GM12878 (cell line): ENCODE measurements around the gene CYP46A1. TPM values are rescaled to one million over a fixed set of nuclear protein-coding genes. Genes with fewer than 3 reads are reported as not detected.

Experiments used
- ATAC-seq: fragments of 200-7000 bp; cut with Tn5 transposase; 3 replicates; pipeline ENCODE4 v1.9.1; 2020; ENCODE audit warnings: mild to moderate bottlenecking, moderate library complexity
- BruUV-seq: library from RNA; stranded (reverse); fragments of 400-500 nt; replicated peaks from 2 replicates; lab custom pipeline; 2021; lab: Mats Ljungman, UMichigan
- CTCF ChIA-PET: fragments of 300-600 bp; sonication (Branson Sonifier 250); formaldehyde crosslinking; extraction: SDS; loops from one replicate; lab custom pipeline; 2021; ENCODE audit warnings: inconsistent platforms; lab: Yijun Ruan, JAX
- POLR2A ChIA-PET: fragments of 350-600 bp; formaldehyde crosslinking; extraction: SDS; loops from one replicate; lab custom pipeline; 2021; ENCODE audit warnings: inconsistent platforms; lab: Charles Lee
- RAD21 ChIA-PET: fragments of 300-600 bp; sonication (Branson Sonifier 250); formaldehyde crosslinking; loops from one replicate; lab custom pipeline; 2023; ENCODE audit warnings: antibody characterized with exemption; ENCODE audit not compliant: unreplicated experiment; lab: Charles Lee
- SMC1A ChIA-PET: fragments of 300-600 bp; sonication (Branson Sonifier 250); formaldehyde crosslinking; loops from one replicate; lab custom pipeline; 2023; ENCODE audit not compliant: unreplicated experiment, uncharacterized antibody; lab: Charles Lee
- DNase-seq: peaks from one replicate; pipeline ENCODE4 v3.0.0-alpha.2; 2011; ENCODE audit warnings: low read depth, low spot score
- FAIRE-seq: peaks from 3 replicates; lab custom pipeline; 2011; peaks lifted over from hg19 to GRCh38; lab: Jason Lieb, UNC
- H2AFZ ChIP-seq: 2 replicates; pipeline ENCODE4 v1.6.0; 2011; ENCODE audit warnings: low read depth, low read length, control low read depth; ENCODE audit not compliant: control insufficient read depth
- H3K27ac ChIP-seq: 2 replicates; pipeline ENCODE4 v1.5.1; 2011; ENCODE audit warnings: control low read depth; ENCODE audit not compliant: control insufficient read depth, insufficient read depth
- H3K27me3 ChIP-seq, 2 experiments: replicated peaks in 1 of 2; 2 replicates each; pipeline versions ENCODE4 v1.6.0 to v1.6.1; 2011; ENCODE audit warnings: low read length in 1 of 2; ENCODE audit not compliant: control insufficient read depth in 2 of 2, insufficient read depth in 2 of 2
- H3K36me3 ChIP-seq, 2 experiments: 2 replicates each; pipeline ENCODE4 v1.5.1; 2011; ENCODE audit warnings: low read length in 1 of 2; ENCODE audit not compliant: control insufficient read depth in 2 of 2, insufficient read depth in 2 of 2
- H3K4me1 ChIP-seq: 2 replicates; pipeline ENCODE4 v1.6.1; 2011; ENCODE audit warnings: mild to moderate bottlenecking, low read length, moderate library complexity, mixed read lengths; ENCODE audit not compliant: control insufficient read depth, insufficient read depth
- H3K4me2 ChIP-seq: 2 replicates; pipeline ENCODE4 v1.6.0; 2011; ENCODE audit warnings: control low read depth; ENCODE audit not compliant: control insufficient read depth, insufficient read depth
- H3K4me3 ChIP-seq: fragments of 200-600 bp; sonication (generic); 2 replicates; pipeline ENCODE4 v1.5.1; 2016
- H3K79me2 ChIP-seq: 2 replicates; pipeline ENCODE4 v1.6.0; 2011; ENCODE audit warnings: low read length; ENCODE audit not compliant: control insufficient read depth, insufficient read depth
- H3K9ac ChIP-seq: 2 replicates; pipeline ENCODE4 v1.8.0; 2011; ENCODE audit warnings: low read length, control low read depth, mixed read lengths; ENCODE audit not compliant: control insufficient read depth, insufficient read depth
- H3K9me3 ChIP-seq: replicated peaks from 3 replicates; pipeline ENCODE4 v1.5.1; 2011; ENCODE audit warnings: mild to moderate bottlenecking, low read length; ENCODE audit not compliant: control insufficient read depth, insufficient read depth
- H4K20me1 ChIP-seq: 2 replicates; pipeline ENCODE4 v1.6.0; 2011; ENCODE audit not compliant: control insufficient read depth, insufficient read depth
- BHLHE40 ChIP-seq, 2 experiments: fragments of 450-650 bp in 1 of 2; IDR thresholded peaks; 2 replicates each; pipeline ENCODE4 v1.6.1; 2011 to 2017; ENCODE audit warnings: low read depth in 2 of 2, borderline replicate concordance in 1 of 2, improper control_type of control experiment in 1 of 2, low read length in 1 of 2, mild to moderate bottlenecking in 1 of 2
- CTCF ChIP-seq, 3 experiments: IDR thresholded peaks in 2 of 3; conservative IDR thresholded peaks in 1 of 3; 2 replicates each; pipeline ENCODE4 v1.5.1; 2011; ENCODE audit warnings: low read depth in 3 of 3, low read length in 3 of 3, mild to moderate bottlenecking in 3 of 3, control low read depth in 2 of 3, moderate library complexity in 2 of 3, inconsistent platforms in 1 of 3, mixed read lengths in 1 of 3; ENCODE audit not compliant: control insufficient read depth in 2 of 3, insufficient read depth in 1 of 3; ENCODE audit errors: extremely low read depth in 1 of 3
- EZH2 ChIP-seq: IDR thresholded peaks from 2 replicates; pipeline ENCODE4 v1.6.1; 2012; ENCODE audit warnings: low read depth, mild to moderate bottlenecking, control low read depth, inconsistent platforms, low read length, borderline replicate concordance; ENCODE audit not compliant: control insufficient read depth
- FOS ChIP-seq: IDR thresholded peaks from 3 replicates; pipeline ENCODE4 v1.6.1; 2011; ENCODE audit warnings: borderline replicate concordance; ENCODE audit not compliant: insufficient read length; ENCODE audit errors: extremely low read depth
- FOXM1 ChIP-seq: IDR thresholded peaks from 2 replicates; pipeline ENCODE4 v1.6.1; 2012; ENCODE audit warnings: low read depth, mild to moderate bottlenecking, inconsistent platforms, low read length, moderate library complexity
- MEF2A ChIP-seq: IDR thresholded peaks from 2 replicates; pipeline ENCODE4 v1.6.1; 2011; ENCODE audit warnings: low read depth, mild to moderate bottlenecking, low read length, moderate library complexity; ENCODE audit not compliant: insufficient read depth
- NFYA ChIP-seq: IDR thresholded peaks from 2 replicates; pipeline ENCODE4 v1.6.1; 2011; ENCODE audit warnings: low read depth, mild to moderate bottlenecking, low read length, improper control_type of control experiment, borderline replicate concordance
- NKRF ChIP-seq: fragments of 450-650 bp; conservative IDR thresholded peaks from 2 replicates; pipeline ENCODE4 v1.6.1; 2017; ENCODE audit warnings: mild to moderate bottlenecking, moderate library complexity
- PAX5 ChIP-seq: IDR thresholded peaks from 2 replicates; pipeline ENCODE4 v1.6.1; 2011; ENCODE audit warnings: low read depth, low read length, borderline replicate concordance
- POLR2AphosphoS2 ChIP-seq: IDR thresholded peaks from 2 replicates; pipeline ENCODE4 v1.6.1; 2011; ENCODE audit warnings: low read depth, mild to moderate bottlenecking, low read length, improper control_type of control experiment, moderate library complexity
- POU2F2 ChIP-seq: IDR thresholded peaks from 3 replicates; pipeline ENCODE4 v1.6.1; 2011; ENCODE audit warnings: low read depth, mild to moderate bottlenecking, low read length, borderline replicate concordance
- RAD21 ChIP-seq: IDR thresholded peaks from 2 replicates; pipeline ENCODE4 v1.6.1; 2011; ENCODE audit warnings: mild to moderate bottlenecking, low read depth, low read length, moderate library complexity; ENCODE audit not compliant: insufficient read depth
- RB1 ChIP-seq: fragments of 450-650 bp; formaldehyde crosslinking; IDR thresholded peaks from 2 replicates; pipeline ENCODE4 v1.6.1; 2017; ENCODE audit warnings: mild to moderate bottlenecking, borderline replicate concordance
- RBBP5 ChIP-seq: fragments of 200-600 bp; sonication (generic); conservative IDR thresholded peaks from 2 replicates; pipeline ENCODE4 v1.6.1; 2016
- RFX5 ChIP-seq: IDR thresholded peaks from 2 replicates; pipeline ENCODE4 v1.6.1; 2011; ENCODE audit warnings: low read depth, low read length, improper control_type of control experiment
- TBL1XR1 ChIP-seq: IDR thresholded peaks from 2 replicates; pipeline ENCODE4 v1.6.1; 2012; ENCODE audit warnings: low read depth, low read length, improper control_type of control experiment
- ZNF274 ChIP-seq: IDR thresholded peaks from one replicate; pipeline ENCODE4 v1.8.0; 2011; ENCODE audit not compliant: insufficient read length, insufficient read depth
- ZZZ3 ChIP-seq: IDR thresholded peaks from 2 replicates; pipeline ENCODE4 v1.6.1; 2011; ENCODE audit warnings: low read depth; ENCODE audit not compliant: control insufficient read depth, insufficient read length
- WGBS: methylation state at CpG from one replicate; pipeline ENCODE4 v1.1.6; 2016; ENCODE audit warnings: low lambda C conversion rate; ENCODE audit not compliant: insufficient replicate concordance, insufficient coverage; ENCODE audit errors: missing lambda C conversion rate; 5-methylcytosine and 5-hydroxymethylcytosine counted together
- in situ Hi-C: fragments of 300-500 bp; cut with MboI; formaldehyde crosslinking; loops from 9 replicates; pipeline ENCODE4 v1.14.3; 2018; ENCODE audit warnings: mixed read lengths
- intact Hi-C: fragments of 100-400 bp; cut with micrococcal nuclease; formaldehyde crosslinking; loops from one replicate; pipeline ENCODE4 v1.14.2; 2022; ENCODE audit not compliant: unreplicated experiment
- polyA plus RNA-seq, 11 experiments: library from polyadenylated mRNA; depleted of rRNA in 4 of 11; unstranded in 6 of 11; stranded (reverse) in 5 of 11; fragments of >200 nt; fragmentation: Nextera tagmentation in 4 of 11; fragmentation: Illumina TruSeq in 1 of 11; extraction: Ambion mirVana in 4 of 11; extraction: Trizol in 1 of 11; gene quantifications; 1 replicate in 1 of 11; 2 replicates in 10 of 11; pipeline versions ENCODE4 v1.2.1 to v1.2.3, GENCODE V29; 2011 to 2016; ENCODE audit warnings: inconsistent platforms in 2 of 11, missing spikeins in 2 of 11, low read depth in 1 of 11
- total RNA-seq, 4 experiments: library from RNA; depleted of rRNA in 3 of 4; stranded (reverse); fragments of >200 nt in 3 of 4; fragmentation: Illumina TruSeq in 1 of 4; extraction: Trizol in 1 of 4; gene quantifications; 2 replicates each; pipeline versions ENCODE4 v1.2.1 to v1.2.3, GENCODE V29; 2013 to 2021
- TF ChIP-seq, protein P1 (sequence below): fragments of 450-650 bp; IDR thresholded peaks from 2 replicates; pipeline ENCODE4 v1.6.1; 2016; ENCODE audit warnings: mild to moderate bottlenecking

The CYP46A1 gene
- total and polyA plus RNA-seq, 10 of the 15 experiments (the other 5 are each of a cell fraction or from before 2014, with no cell fraction given): 0.04 to 0.11 TPM; not detected in 8

DNA sequence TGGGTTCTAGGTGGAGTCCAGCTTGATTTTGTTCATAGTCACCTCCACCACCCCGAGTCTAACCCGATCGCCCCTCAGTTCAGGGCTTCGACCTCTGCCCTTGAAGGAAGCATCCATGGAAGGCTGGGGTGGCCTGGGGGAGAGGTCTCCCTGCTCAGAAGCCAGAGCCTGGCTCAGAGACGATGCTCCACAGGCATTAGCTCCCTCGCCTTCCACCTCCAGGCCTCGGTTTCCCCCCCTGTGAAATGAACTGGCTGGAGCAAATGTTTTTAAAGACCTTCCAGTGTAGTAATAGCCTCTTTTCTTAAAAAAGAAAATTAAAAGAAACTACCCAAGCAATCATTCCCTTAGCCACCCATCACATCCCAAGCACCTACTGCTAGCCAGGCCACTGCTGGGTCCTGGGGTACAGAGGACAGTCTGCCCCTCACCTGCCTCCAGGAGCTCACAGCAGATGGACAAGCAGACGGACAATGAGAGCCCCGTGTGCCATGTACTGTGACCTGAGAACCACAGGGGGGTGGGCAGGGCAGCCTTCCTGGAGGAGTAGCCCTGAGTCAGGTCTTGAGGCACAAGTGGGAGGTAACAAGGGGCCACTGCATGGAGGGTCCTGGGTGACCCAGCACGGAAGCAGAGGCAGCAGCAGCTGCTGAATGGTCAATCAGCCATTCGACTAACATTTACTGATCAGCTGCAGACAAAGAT, 66.8 kb downstream of the CYP46A1 start:
- ChIA-PET POLR2A (no interaction called here), RAD21 (no interaction called here), CTCF (no interaction called here), SMC1A (no interaction called here)
- H3K36me3 ChIP-seq: no peaks in the 10 kb centered on the region
- in situ Hi-C loops (no loop called here), intact Hi-C loops (no loop called here)
- no peak overlapping the region for H3K4me3 ChIP-seq
- 21% methylated on average over 11 of the region's 11 CpGs for WGBS
- no peak overlapping the region for H3K9ac ChIP-seq
- no peak overlapping the region for H2AFZ ChIP-seq
- no peak for TF ChIP-seq RFX5
- TF ChIP-seq TBL1XR1: no peak
- TF ChIP-seq FOS: no peak
- TF ChIP-seq MEF2A: no peak
- TF ChIP-seq NFYA: no peak
- TF ChIP-seq NKRF: no peak
- no peak for TF ChIP-seq RAD21
- TF ChIP-seq FOXM1: no peak
- TF ChIP-seq EZH2: no peak
- TF ChIP-seq ZZZ3: no peak
- no peak for TF ChIP-seq BHLHE40 (IDR thresholded peaks at IDR 0.05; ENCODE audit: borderline replicate concordance in 1 of 2, low read depth in 2 of 2, low read length in 1 of 2)
- TF ChIP-seq POLR2AphosphoS2: no peak
- no peak for TF ChIP-seq PAX5
- no peak for TF ChIP-seq ZNF274
- no peak for TF ChIP-seq RBBP5
- TF ChIP-seq, protein P1, sequence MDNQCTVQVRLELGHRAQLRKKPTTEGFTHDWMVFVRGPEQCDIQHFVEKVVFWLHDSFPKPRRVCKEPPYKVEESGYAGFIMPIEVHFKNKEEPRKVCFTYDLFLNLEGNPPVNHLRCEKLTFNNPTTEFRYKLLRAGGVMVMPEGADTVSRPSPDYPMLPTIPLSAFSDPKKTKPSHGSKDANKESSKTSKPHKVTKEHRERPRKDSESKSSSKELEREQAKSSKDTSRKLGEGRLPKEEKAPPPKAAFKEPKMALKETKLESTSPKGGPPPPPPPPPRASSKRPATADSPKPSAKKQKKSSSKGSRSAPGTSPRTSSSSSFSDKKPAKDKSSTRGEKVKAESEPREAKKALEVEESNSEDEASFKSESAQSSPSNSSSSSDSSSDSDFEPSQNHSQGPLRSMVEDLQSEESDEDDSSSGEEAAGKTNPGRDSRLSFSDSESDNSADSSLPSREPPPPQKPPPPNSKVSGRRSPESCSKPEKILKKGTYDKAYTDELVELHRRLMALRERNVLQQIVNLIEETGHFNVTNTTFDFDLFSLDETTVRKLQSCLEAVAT: no peak
- no peak for TF ChIP-seq CTCF (IDR thresholded peaks at IDR 0.05 in 2 of 3, conservative IDR thresholded peaks at IDR 0.05 in 1 of 3; ENCODE audit: control insufficient read depth in 2 of 3, extremely low read depth in 1 of 3, insufficient read depth in 1 of 3, low read depth in 3 of 3, low read length in 3 of 3)
- TF ChIP-seq RB1: no peak
- no peak for TF ChIP-seq POU2F2
- H3K27ac ChIP-seq: no peak overlapping the region
- DNase-seq: no peak
- ATAC-seq: no peak
- BruUV-seq: no TSS peak
- H3K27me3 ChIP-seq: peaks cover 2 to 4% of the 10 kb centered on the region in 2 experiments; a peak in 2 of 4 replicates
- no peaks in the 10 kb centered on the region for H3K79me2 ChIP-seq
- no peaks in the 10 kb centered on the region for H4K20me1 ChIP-seq
- no peaks in the 10 kb centered on the region for H3K4me1 ChIP-seq
- no peaks in the 10 kb centered on the region for H3K9me3 ChIP-seq
- FAIRE-seq: no peak
- H3K4me2 ChIP-seq: no peak overlapping the region
